Ovary (tissue), 9 donors: Measurements from ENCODE around the gene CREG2. TPM values are rescaled to one million over a fixed set of nuclear protein-coding genes. Genes with fewer than 3 reads are reported as not detected.

Experiments used
- DNase-seq, 5 donors: peaks; one replicate each; pipeline ENCODE4 v3.0.0-alpha.2; 2019 to 2020
- H3K27ac ChIP-seq, 2 donors: fragments of 200-600 bp; one replicate each; pipeline versions ENCODE4 v1.5.1 to v1.8.0; 2019 to 2022
- H3K27me3 ChIP-seq: fragments of 200-600 bp; one replicate; pipeline ENCODE4 v1.8.0; 2022
- H3K36me3 ChIP-seq: fragments of 200-600 bp; sonication (generic); one replicate; pipeline ENCODE4 v1.5.1; 2019
- H3K4me1 ChIP-seq: one replicate; pipeline ENCODE4 v1.8.1; 2013; ENCODE audit warnings: mild to moderate bottlenecking, moderate library complexity; ENCODE audit not compliant: insufficient read depth
- H3K4me3 ChIP-seq: fragments of 200-600 bp; sonication (generic); one replicate; pipeline ENCODE4 v1.5.1; 2017
- H3K9me3 ChIP-seq, 2 donors: fragments of 200-600 bp in 1 of 2; sonication (generic) in 1 of 2; one replicate each; pipeline versions ENCODE4 v1.5.1 to v1.8.1; 2013 to 2019; ENCODE audit warnings: mild to moderate bottlenecking in 1 of 2, moderate library complexity in 1 of 2
- CTCF ChIP-seq, 3 donors: fragments of 450-650 bp in 2 of 3; fragments of 200-600 bp in 1 of 3; IDR thresholded peaks; one replicate each; pipeline versions ENCODE4 v1.5.1 to v1.8.0; 2016 to 2022; ENCODE audit warnings: antibody characterized with exemption in 3 of 3, mild to moderate bottlenecking in 1 of 3
- EP300 ChIP-seq: sonication (generic); formaldehyde crosslinking; IDR thresholded peaks from one replicate; pipeline ENCODE4 v1.6.1; 2017; ENCODE audit warnings: antibody characterized with exemption
- POLR2A ChIP-seq: fragments of 450-650 bp; IDR thresholded peaks from one replicate; pipeline ENCODE4 v1.6.1; 2017; ENCODE audit warnings: antibody characterized with exemption, mild to moderate bottlenecking, moderate library complexity
- WGBS, 3 donors: extraction: QIAGEN DNeasy Blood & Tissue Kit in 1 of 3; methylation state at CpG; one replicate each; pipeline versions ENCODE4 v1.1.5 to v1.1.7; 2013 to 2017; 5-methylcytosine and 5-hydroxymethylcytosine counted together
- intact Hi-C, 4 donors: fragments of 100-400 bp; cut with DNase I; formaldehyde crosslinking; loops; one replicate each; pipeline versions ENCODE4 v1.11.0 to v1.15.1; 2022 to 2023
- polyA plus RNA-seq, 2 donors: library from polyadenylated mRNA; stranded (reverse); fragments of 200-250 nt in 1 of 2; fragments of 350-450 nt in 1 of 2; fragmentation: Illumina TruSeq in 1 of 2; extraction: RNeasy Lipid Tissue Mini Kit (QIAGEN cat#74804) in 1 of 2; gene quantifications; one replicate each; pipeline ENCODE4 v1.2.3, GENCODE V29; 2013 to 2014
- total RNA-seq, 7 donors: library from RNA; depleted of rRNA in 2 of 7; stranded (reverse); fragments of >200 nt in 2 of 7; fragmentation: NEBNext Ultra II Directional in 3 of 7; extraction: Animal tissue kit (Norgen Biotek cat#: 25700) in 3 of 7; gene quantifications; one replicate each; pipeline versions ENCODE4 v1.1.0 to v1.2.4, GENCODE V29; 2016 to 2023
- donor health status: DM: no; HTN: no; CAD: no; lungs with moderate emphysema.
- donor health status: DM: no; HTN: no; CAD: no.
- donor health status: Bipolar disorder and iron deficiency.
- donor health status: DM: yes; HTN: yes; CAD: no.
- donor health status: DM: no; HTN: no; CAD: no.
- donor health status: DM: yes; HTN: yes; CAD: no.

CREG2 gene
- total and polyA plus RNA-seq, 9 donors = 0.04 to 0.57 (median 0.19) TPM; not detected in 1

- Histone ChIP-seq H3K36me3 (no peaks in the 10 kb centered on the region), H3K4me3 (no peak overlapping the region), H3K27ac (no peak overlapping the region), H3K9me3 (no peaks in the 10 kb centered on the region), H3K4me1 (no peaks in the 10 kb centered on the region), H3K27me3 (no peaks in the 10 kb centered on the region)
- intact Hi-C loops = loop anchor here in 1 of 4 donors (5.0 to 10.0 kb wide), 2 partner anchors 279 to 826 kb away; partner anchors contain the start of gene MAP4K4
- TF ChIP-seq EP300 (no peak), POLR2A (no peak), CTCF (IDR thresholded peaks at IDR 0.05) (no peak)
- no peak for DNase-seq
- 47 to 59% (median 56%) methylated on average over 12 of the region's 12 CpGs for WGBS, 3 donors
Observed at GRCh38 chr2:101418460-101419095, 31.3 kb upstream of the CREG2 start.

- 72 to 75% (median 73%) methylated on average over 5 of the region's 5 CpGs for WGBS, 3 donors
- Histone ChIP-seq H3K9me3 (no peaks in the 10 kb centered on the region), H3K4me3 (no peak overlapping the region), H3K27ac (no peak overlapping the region), H3K4me1 (no peaks in the 10 kb centered on the region), H3K27me3 (no peaks in the 10 kb centered on the region), H3K36me3 (no peaks in the 10 kb centered on the region)
- no peak for DNase-seq
- intact Hi-C loops = loop anchor here in 1 of 4 donors (5.0 to 10.0 kb wide), 2 partner anchors 281 to 828 kb away; partner anchors contain the start of gene MAP4K4
- TF ChIP-seq EP300 (no peak), CTCF (IDR thresholded peaks at IDR 0.05) (no peak), POLR2A (no peak)
Observed at GRCh38 chr2:101416609-101417008, 29.3 kb upstream of the CREG2 start.

- no peak overlapping the region for H3K4me3 ChIP-seq
- no peak for DNase-seq
- H3K9me3 ChIP-seq = no peaks in the 10 kb centered on the region
- intact Hi-C loops = loop anchor here in 1 of 4 donors (5.0 to 10.0 kb wide), 2 partner anchors 281 to 829 kb away; partner anchors contain the start of gene MAP4K4
- no peaks in the 10 kb centered on the region for H3K4me1 ChIP-seq
- WGBS, 3 donors = 93 to 99% (median 99%) methylated on average over 3 of the region's 3 CpGs
- H3K27me3 ChIP-seq = no peaks in the 10 kb centered on the region
- H3K27ac ChIP-seq = no peak overlapping the region
- no peak for TF ChIP-seq EP300
- TF ChIP-seq CTCF (IDR thresholded peaks at IDR 0.05) = no peak
- TF ChIP-seq POLR2A = no peak
- no peaks in the 10 kb centered on the region for H3K36me3 ChIP-seq
Observed at GRCh38 chr2:101415884-101416283, 28.6 kb upstream of the CREG2 start.

GRCh38 chr2:101415220-101415619, 27.9 kb upstream of the CREG2 start:
- H3K4me1 ChIP-seq = no peaks in the 10 kb centered on the region
- H3K4me3 ChIP-seq = no peak overlapping the region
- no peak for TF ChIP-seq CTCF (IDR thresholded peaks at IDR 0.05)
- no peak for TF ChIP-seq POLR2A
- no peak for TF ChIP-seq EP300
- no peaks in the 10 kb centered on the region for H3K9me3 ChIP-seq
- WGBS, 3 donors = 93 to 97% (median 97%) methylated on average over 2 of the region's 2 CpGs
- H3K36me3 ChIP-seq = no peaks in the 10 kb centered on the region
- DNase-seq = no peak
- no peak overlapping the region for H3K27ac ChIP-seq
- no peaks in the 10 kb centered on the region for H3K27me3 ChIP-seq
- intact Hi-C loops = loop anchor here in 1 of 4 donors (5.0 to 10.0 kb wide), 2 partner anchors 282 to 830 kb away; partner anchors contain the start of gene MAP4K4
